HEK293 (cell line): ENCODE measurements around the gene MVK.

Experiments
- BCL11A ChIP-seq: fragments of 450-650 bp; formaldehyde crosslinking; IDR thresholded peaks from 2 replicates; pipeline ENCODE4 v1.5.1; 2016; ENCODE audit warnings: low read depth, missing biosample characterization, missing genetic modification characterization
- HOXD13 ChIP-seq: sonication (generic); formaldehyde crosslinking; IDR thresholded peaks from 2 replicates; pipeline ENCODE4 v1.8.0; 2022; ENCODE audit warnings: missing genetic modification reagents, borderline replicate concordance
- ZNF121 ChIP-seq: fragments of 450-650 bp; formaldehyde crosslinking; IDR thresholded peaks from 2 replicates; pipeline ENCODE4 v1.5.1; 2016; ENCODE audit warnings: missing biosample characterization, missing genetic modification characterization
- TF ChIP-seq, protein P1 (sequence below): fragments of 450-650 bp; formaldehyde crosslinking; IDR thresholded peaks from 2 replicates; pipeline ENCODE4 v1.5.1; 2016; ENCODE audit warnings: missing biosample characterization, missing genetic modification characterization
- TF ChIP-seq, protein P2 (sequence below): fragments of 450-650 bp; formaldehyde crosslinking; IDR thresholded peaks from 2 replicates; pipeline ENCODE4 v1.5.1; 2016; ENCODE audit warnings: missing biosample characterization, missing genetic modification characterization
- TF ChIP-seq, protein P3 (sequence below): fragments of 450-650 bp; formaldehyde crosslinking; IDR thresholded peaks from 2 replicates; pipeline ENCODE4 v1.5.1; 2016; ENCODE audit warnings: missing biosample characterization, missing genetic modification characterization, low read depth
- TF ChIP-seq, protein P4 (sequence below): fragments of 450-650 bp; formaldehyde crosslinking; IDR thresholded peaks from 2 replicates; pipeline ENCODE4 v1.5.1; 2016; ENCODE audit warnings: missing biosample characterization, missing genetic modification characterization

- TF ChIP-seq, protein P1, sequence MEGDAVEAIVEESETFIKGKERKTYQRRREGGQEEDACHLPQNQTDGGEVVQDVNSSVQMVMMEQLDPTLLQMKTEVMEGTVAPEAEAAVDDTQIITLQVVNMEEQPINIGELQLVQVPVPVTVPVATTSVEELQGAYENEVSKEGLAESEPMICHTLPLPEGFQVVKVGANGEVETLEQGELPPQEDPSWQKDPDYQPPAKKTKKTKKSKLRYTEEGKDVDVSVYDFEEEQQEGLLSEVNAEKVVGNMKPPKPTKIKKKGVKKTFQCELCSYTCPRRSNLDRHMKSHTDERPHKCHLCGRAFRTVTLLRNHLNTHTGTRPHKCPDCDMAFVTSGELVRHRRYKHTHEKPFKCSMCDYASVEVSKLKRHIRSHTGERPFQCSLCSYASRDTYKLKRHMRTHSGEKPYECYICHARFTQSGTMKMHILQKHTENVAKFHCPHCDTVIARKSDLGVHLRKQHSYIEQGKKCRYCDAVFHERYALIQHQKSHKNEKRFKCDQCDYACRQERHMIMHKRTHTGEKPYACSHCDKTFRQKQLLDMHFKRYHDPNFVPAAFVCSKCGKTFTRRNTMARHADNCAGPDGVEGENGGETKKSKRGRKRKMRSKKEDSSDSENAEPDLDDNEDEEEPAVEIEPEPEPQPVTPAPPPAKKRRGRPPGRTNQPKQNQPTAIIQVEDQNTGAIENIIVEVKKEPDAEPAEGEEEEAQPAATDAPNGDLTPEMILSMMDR (tag by site-specific recombination) = peak; percentile 91
- TF ChIP-seq, protein P2, sequence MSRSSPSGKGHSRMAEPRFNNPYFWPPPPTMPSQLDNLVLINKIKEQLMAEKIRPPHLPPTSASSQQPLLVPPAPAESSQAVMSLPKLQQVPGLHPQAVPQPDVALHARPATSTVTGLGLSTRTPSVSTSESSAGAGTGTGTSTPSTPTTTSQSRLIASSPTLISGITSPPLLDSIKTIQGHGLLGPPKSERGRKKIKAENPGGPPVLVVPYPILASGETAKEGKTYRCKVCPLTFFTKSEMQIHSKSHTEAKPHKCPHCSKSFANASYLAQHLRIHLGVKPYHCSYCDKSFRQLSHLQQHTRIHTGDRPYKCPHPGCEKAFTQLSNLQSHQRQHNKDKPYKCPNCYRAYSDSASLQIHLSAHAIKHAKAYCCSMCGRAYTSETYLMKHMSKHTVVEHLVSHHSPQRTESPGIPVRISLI (tag by site-specific recombination) = no peak
- TF ChIP-seq BCL11A (no peak), ZNF121 (tag by site-specific recombination) (no peak), HOXD13 (CRISPR knock-in tag) (no peak)
- TF ChIP-seq, protein P3, sequence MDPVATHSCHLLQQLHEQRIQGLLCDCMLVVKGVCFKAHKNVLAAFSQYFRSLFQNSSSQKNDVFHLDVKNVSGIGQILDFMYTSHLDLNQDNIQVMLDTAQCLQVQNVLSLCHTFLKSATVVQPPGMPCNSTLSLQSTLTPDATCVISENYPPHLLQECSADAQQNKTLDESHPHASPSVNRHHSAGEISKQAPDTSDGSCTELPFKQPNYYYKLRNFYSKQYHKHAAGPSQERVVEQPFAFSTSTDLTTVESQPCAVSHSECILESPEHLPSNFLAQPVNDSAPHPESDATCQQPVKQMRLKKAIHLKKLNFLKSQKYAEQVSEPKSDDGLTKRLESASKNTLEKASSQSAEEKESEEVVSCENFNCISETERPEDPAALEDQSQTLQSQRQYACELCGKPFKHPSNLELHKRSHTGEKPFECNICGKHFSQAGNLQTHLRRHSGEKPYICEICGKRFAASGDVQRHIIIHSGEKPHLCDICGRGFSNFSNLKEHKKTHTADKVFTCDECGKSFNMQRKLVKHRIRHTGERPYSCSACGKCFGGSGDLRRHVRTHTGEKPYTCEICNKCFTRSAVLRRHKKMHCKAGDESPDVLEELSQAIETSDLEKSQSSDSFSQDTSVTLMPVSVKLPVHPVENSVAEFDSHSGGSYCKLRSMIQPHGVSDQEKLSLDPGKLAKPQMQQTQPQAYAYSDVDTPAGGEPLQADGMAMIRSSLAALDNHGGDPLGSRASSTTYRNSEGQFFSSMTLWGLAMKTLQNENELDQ (tag by site-specific recombination) = no peak
- TF ChIP-seq, protein P4, sequence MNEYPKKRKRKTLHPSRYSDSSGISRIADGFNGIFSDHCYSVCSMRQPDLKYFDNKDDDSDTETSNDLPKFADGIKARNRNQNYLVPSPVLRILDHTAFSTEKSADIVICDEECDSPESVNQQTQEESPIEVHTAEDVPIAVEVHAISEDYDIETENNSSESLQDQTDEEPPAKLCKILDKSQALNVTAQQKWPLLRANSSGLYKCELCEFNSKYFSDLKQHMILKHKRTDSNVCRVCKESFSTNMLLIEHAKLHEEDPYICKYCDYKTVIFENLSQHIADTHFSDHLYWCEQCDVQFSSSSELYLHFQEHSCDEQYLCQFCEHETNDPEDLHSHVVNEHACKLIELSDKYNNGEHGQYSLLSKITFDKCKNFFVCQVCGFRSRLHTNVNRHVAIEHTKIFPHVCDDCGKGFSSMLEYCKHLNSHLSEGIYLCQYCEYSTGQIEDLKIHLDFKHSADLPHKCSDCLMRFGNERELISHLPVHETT (tag by site-specific recombination) = no peak
Observed at GRCh38 chr12:109597795-109598427, 24.3 kb downstream of the MVK start.
